Stimulated activated CD8-positive, alpha-beta memory T cell treated with anti-CD3 and anti-CD28 coated beads, Interleukin-7, amount 100 ng/mL, for 4 hours (primary cell): Measurements from ENCODE around the gene POLRMT.
"Not testable (repeated sequence)": the region's sequence is repeated elsewhere in the genome, so short reads cannot be mapped to it uniquely, and the experiment has no call there.

Experiments used
- DNase-seq, 2 donors: peaks; one replicate each; pipeline ENCODE4 v3.0.0-alpha.2; 2020; ENCODE audit warnings: low read depth in 2 of 2

The POLRMT gene

GRCh38 chr19:628168-628567 is 5.2 kb downstream of the POLRMT start:
- no peak for DNase-seq

GRCh38 chr19:626566-626965 is 6.8 kb downstream of the POLRMT start:
- not testable (repeated sequence) for DNase-seq

- no peak for DNase-seq
Observed at GRCh38 chr19:625257-625656, 8.1 kb downstream of the POLRMT start.

GRCh38 chr19:624433-625109 is 8.8 kb downstream of the POLRMT start:
- DNase-seq: no peak

- DNase-seq: no peak
Observed at GRCh38 chr19:623974-624373, 9.4 kb downstream of the POLRMT start.

GRCh38 chr19:623175-623916 is 10.0 kb downstream of the POLRMT start:
- no peak for DNase-seq

GRCh38 chr19:622666-623065 is 10.7 kb downstream of the POLRMT start:
- no peak for DNase-seq

GRCh38 chr19:621819-622218 is 11.5 kb downstream of the POLRMT start:
- DNase-seq: no peak

- not testable (repeated sequence) for DNase-seq
Observed at GRCh38 chr19:621191-621590, 12.1 kb downstream of the POLRMT start.

- no peak for DNase-seq
Observed at GRCh38 chr19:620166-620862, 13.0 kb downstream of the POLRMT start.

- DNase-seq: no peak
Observed at GRCh38 chr19:619286-620002, 13.9 kb downstream of the POLRMT start.

GRCh38 chr19:618674-619285 is 14.6 kb downstream of the POLRMT start:
- DNase-seq: no peak

- no peak for DNase-seq
Observed at GRCh38 chr19:618247-618619, 15.1 kb downstream of the POLRMT start.

GRCh38 chr19:617551-618246 is 15.6 kb downstream of the POLRMT start:
- no peak for DNase-seq

GRCh38 chr19:616747-617526 is 16.4 kb downstream of the POLRMT start:
- no peak for DNase-seq

GRCh38 chr19:616062-616700 is 17.2 kb downstream of the POLRMT start:
- no peak for DNase-seq

- DNase-seq: no peak
Observed at GRCh38 chr19:615619-616018, 17.7 kb downstream of the POLRMT start.

GRCh38 chr19:613732-614567 is 19.4 kb downstream of the POLRMT start:
- DNase-seq: no peak

- no peak for DNase-seq
Observed at GRCh38 chr19:612941-613340, 20.4 kb downstream of the POLRMT start.
